Inferior parietal cortex (tissue), 1 donor: ENCODE data around the gene MS4A5.

Experiments used
- DNase-seq: peaks from one replicate; pipeline ENCODE4 v3.0.0-alpha.2; 2016; ENCODE audit errors: extremely low spot score

Gene MS4A5

DNA sequence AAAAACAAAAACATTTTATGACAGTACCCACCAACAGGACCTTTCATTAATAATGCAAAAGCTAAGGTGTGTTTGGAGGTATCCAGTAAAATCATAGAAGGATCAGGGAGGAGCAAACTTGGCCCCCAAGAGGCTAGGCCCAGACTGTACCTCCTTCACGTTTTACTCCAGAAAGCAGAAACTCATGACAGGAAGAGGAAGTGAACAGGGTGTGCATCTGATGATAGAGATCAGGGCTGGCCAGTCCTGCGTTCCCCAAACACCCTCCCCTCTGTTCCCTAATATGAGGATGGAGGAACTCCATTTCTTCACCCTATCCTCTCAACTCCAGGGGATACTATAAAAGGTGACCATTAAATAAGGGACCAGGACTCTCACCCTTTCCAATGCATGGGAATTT, 53.0 kb downstream of the MS4A5 start:
- DNase-seq = no peak

DNA sequence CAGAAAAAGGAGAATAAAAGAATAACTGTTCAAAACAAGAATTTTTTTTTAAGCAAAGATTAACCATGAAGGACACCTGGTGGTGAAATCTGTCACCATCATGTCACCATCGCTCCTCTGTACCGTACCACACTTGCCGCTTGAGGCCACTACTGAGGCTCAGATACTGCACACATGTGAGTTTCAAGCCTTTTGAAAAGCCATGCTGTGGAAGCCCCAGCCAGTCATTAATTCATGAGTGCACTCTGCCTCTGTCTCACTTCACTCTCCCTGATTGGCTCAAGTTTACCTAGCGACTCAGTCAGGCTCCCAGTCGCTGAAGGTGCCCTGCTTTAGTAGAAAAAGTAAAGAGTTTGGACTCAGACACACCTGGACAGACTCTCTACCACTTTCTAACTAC, 56.6 kb downstream of the MS4A5 start:
- no peak for DNase-seq

DNA sequence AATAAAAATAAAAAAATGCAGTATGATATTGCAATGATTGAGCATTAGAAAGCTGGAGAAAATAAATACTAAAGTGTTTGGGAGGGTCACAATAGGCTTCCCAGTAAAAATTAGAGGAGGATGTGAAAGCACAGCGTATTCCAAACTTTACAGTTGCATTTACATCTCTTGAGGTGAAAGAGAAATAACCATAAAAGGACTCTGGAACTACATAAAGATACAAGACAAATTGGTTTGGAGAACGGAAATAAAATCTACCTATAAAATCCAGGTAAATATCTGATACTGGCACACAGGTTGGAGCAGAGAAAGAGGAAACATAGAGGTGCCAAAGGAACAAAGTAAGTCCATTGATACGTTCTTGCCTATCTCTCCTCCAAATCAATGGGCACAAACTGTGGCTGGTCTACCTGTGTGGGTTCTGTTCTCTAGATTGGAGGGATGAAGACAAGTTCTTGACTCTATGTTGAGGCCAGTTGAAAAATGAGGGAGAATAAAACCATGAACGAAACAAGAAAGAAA, 63.2 kb downstream of the MS4A5 start, which contains the start of gene MS4A12:
MS4A12 (plus strand) TSS at position 291 of the 522 bp plus-strand sequence. CDS start 4,541 bp downstream, outside the sequence.
- no peak for DNase-seq

DNA sequence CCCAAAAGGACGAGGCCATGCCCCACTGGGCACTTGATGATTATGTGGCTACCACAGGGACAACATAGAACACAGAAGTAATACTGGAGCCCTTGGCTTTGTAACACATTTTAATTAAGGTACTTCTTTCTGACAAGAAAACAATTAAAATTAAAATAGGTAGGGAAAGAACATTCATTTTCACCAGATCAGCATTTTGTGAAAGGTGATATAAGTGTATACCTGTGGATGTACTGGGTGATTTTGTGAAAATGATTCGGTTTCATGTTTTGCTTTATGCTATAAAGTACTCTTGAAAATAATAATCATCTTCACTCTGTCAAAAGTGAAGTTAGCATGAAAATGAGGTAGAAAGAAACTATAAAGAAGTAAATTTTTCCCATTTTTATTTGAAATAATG, 64.1 kb downstream of the MS4A5 start:
- DNase-seq = no peak
